Thymus (tissue), 11 donors: ENCODE data around the gene CD164. TPM values are rescaled to one million over a fixed set of nuclear protein-coding genes. Genes with fewer than 3 reads are reported as not detected.

ENCODE experiments used
- DNase-seq, 9 donors: peaks; one replicate each; pipeline ENCODE4 v3.0.0-alpha.2; 2013; ENCODE audit warnings: low spot score in 9 of 9, low read depth in 6 of 9, missing footprints in 1 of 9
- H3K27ac ChIP-seq, 2 donors: one replicate each; pipeline ENCODE4 v1.5.1; 2013; ENCODE audit warnings: control low read depth in 1 of 2, low read depth in 1 of 2, low read length in 1 of 2, mild to moderate bottlenecking in 1 of 2, moderate library complexity in 1 of 2
- H3K27me3 ChIP-seq, 2 donors: one replicate each; pipeline ENCODE4 v1.5.1; 2013; ENCODE audit warnings: low read length in 1 of 2; ENCODE audit not compliant: control insufficient read depth in 2 of 2, insufficient read depth in 1 of 2
- H3K36me3 ChIP-seq, 2 donors: one replicate each; pipeline ENCODE4 v1.5.1; 2013; ENCODE audit warnings: low read length in 1 of 2, mild to moderate bottlenecking in 1 of 2, moderate library complexity in 1 of 2; ENCODE audit not compliant: control insufficient read depth in 2 of 2, insufficient read depth in 2 of 2
- H3K4me1 ChIP-seq, 2 donors: one replicate each; pipeline ENCODE4 v1.5.1; 2013; ENCODE audit warnings: low read length in 2 of 2; ENCODE audit not compliant: control insufficient read depth in 2 of 2, insufficient read depth in 2 of 2
- H3K4me3 ChIP-seq, 2 donors: one replicate each; pipeline ENCODE4 v1.5.1; 2013; ENCODE audit warnings: low read length in 2 of 2, control low read depth in 1 of 2, mild to moderate bottlenecking in 1 of 2
- H3K9me3 ChIP-seq, 2 donors: one replicate each; pipeline ENCODE4 v1.5.1; 2013; ENCODE audit warnings: low read length in 1 of 2, mild to moderate bottlenecking in 1 of 2; ENCODE audit not compliant: control insufficient read depth in 2 of 2, insufficient read depth in 1 of 2
- WGBS: extraction: QIAGEN DNeasy Blood & Tissue Kit; methylation state at CpG from one replicate; pipeline ENCODE4 v1.1.7; 2013; 5-methylcytosine and 5-hydroxymethylcytosine counted together
- polyA plus RNA-seq: library from polyadenylated mRNA; stranded (reverse); fragments of 200-250 nt; gene quantifications from one replicate; pipeline ENCODE4 v1.2.3, GENCODE V29; 2013
- total RNA-seq: library from RNA; stranded (reverse); fragments of 120-200 nt; gene quantifications from one replicate; pipeline ENCODE4 v1.2.4, GENCODE V29; 2013
- donor health status: healthy.

Gene CD164
- total and polyA plus RNA-seq, 2 donors, result 207 to 234 TPM

- Histone ChIP-seq H3K36me3 (peaks cover 18 to 69% of the 10 kb centered on the region in 2 donors), H3K9me3 (peaks cover 1 to 9% of the 10 kb centered on the region in 2 donors), H3K4me3 (no peak overlapping the region), H3K4me1 (no peaks in the 10 kb centered on the region), H3K27me3 (no peaks in the 10 kb centered on the region), H3K27ac (no peak overlapping the region)
- WGBS, result 98% methylated on average over 3 of the region's 3 CpGs
- DNase-seq, result no peak
Observed at GRCh38 chr6:109356237-109356636, 26.0 kb downstream of the CD164 start.

GRCh38 chr6:109351231-109352130 is 30.8 kb downstream of the CD164 start:
- Histone ChIP-seq H3K4me1 (peaks cover 0 to 4% of the 10 kb centered on the region in 2 donors), H3K4me3 (no peak overlapping the region), H3K9me3 (peaks cover 0 to 5% of the 10 kb centered on the region in 2 donors), H3K36me3 (peaks cover 3 to 25% of the 10 kb centered on the region in 2 donors), H3K27me3 (no peaks in the 10 kb centered on the region), H3K27ac (no peak overlapping the region)
- 97% methylated on average over 5 of the region's 5 CpGs for WGBS
- DNase-seq, result no peak

GRCh38 chr6:109349419-109349987 is 32.8 kb downstream of the CD164 start:
- Histone ChIP-seq H3K27me3 (no peaks in the 10 kb centered on the region), H3K9me3 (no peaks in the 10 kb centered on the region), H3K36me3 (peaks cover 0 to 13% of the 10 kb centered on the region in 2 donors), H3K4me3 (no peak overlapping the region), H3K27ac (no peak overlapping the region), H3K4me1 (peaks cover 0 to 4% of the 10 kb centered on the region in 2 donors)
- DNase-seq, result no peak
- WGBS, result 73% methylated on average over 3 of the region's 3 CpGs

DNA sequence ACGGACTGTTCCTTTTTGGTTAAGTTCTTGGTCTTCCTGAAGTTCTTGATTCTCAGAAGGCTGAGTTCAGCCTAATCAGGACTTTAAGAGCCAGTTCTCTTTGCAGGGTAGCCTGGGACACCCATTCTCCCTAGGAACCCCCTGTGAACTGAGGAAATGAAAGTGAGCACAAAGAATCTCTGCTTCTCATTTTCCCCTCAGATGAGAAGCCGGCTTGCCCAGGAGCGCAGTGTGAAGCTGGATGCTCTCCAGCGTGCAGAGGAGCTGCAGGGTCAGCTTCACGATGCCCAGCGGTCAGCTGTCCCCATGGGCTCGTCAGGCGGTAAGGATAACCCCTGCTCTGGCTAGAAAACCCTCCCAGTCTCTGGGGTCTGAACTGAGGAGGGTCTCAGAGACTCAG is 34.0 kb downstream of the CD164 start:
- 96% methylated on average over 8 of the region's 8 CpGs for whole genome bisulfite sequencing
- no peak for DNase-seq
- peaks cover 0 to 6% of the 10 kb centered on the region in 2 donors for H3K36me3 ChIP-seq
- no peak overlapping the region for H3K4me3 ChIP-seq
- no peaks in the 10 kb centered on the region for H3K27me3 ChIP-seq
- H3K27ac ChIP-seq, result no peak overlapping the region
- peaks cover 0 to 4% of the 10 kb centered on the region in 2 donors for H3K4me1 ChIP-seq
- H3K9me3 ChIP-seq, result no peaks in the 10 kb centered on the region

- Histone ChIP-seq H3K36me3 (peaks cover 0 to 6% of the 10 kb centered on the region in 2 donors), H3K27ac (no peak overlapping the region), H3K4me3 (no peak overlapping the region), H3K27me3 (no peaks in the 10 kb centered on the region), H3K4me1 (peaks cover 0 to 4% of the 10 kb centered on the region in 2 donors), H3K9me3 (no peaks in the 10 kb centered on the region)
- 94% methylated on average over 3 of the region's 3 CpGs for WGBS
- no peak for DNase-seq
Observed at GRCh38 chr6:109347779-109348178, 34.5 kb downstream of the CD164 start.

DNA sequence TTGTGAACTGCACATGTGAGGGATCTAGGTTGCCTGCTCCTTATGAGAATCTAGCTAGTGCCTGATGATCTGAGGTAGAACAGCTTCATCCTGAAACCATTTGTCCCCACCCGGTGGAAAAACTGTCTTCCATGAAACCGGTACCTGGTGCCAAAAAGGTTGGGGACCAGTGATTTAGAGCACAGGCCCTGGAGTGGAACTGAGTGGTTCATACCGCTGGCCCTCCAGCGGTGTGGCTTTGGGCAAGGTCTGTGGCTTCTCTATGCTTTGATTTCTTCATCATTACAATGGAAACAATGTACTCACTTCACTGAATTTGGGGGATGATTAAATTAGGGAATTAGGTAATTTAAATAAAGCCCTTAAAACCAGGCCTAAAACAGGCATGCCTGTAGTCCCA is 36.3 kb downstream of the CD164 start:
- no peak for DNase-seq
- Histone ChIP-seq H3K4me1 (peaks cover 0 to 7% of the 10 kb centered on the region in 2 donors), H3K4me3 (no peak overlapping the region), H3K36me3 (no peaks in the 10 kb centered on the region), H3K27me3 (no peaks in the 10 kb centered on the region), H3K9me3 (no peaks in the 10 kb centered on the region), H3K27ac (no peak overlapping the region)
- 96% methylated on average over 4 of the region's 4 CpGs for WGBS

GRCh38 chr6:109344226-109344625 is 38.0 kb downstream of the CD164 start:
- no peaks in the 10 kb centered on the region for H3K9me3 ChIP-seq
- 81% methylated on average over 2 of the region's 2 CpGs for WGBS
- no peaks in the 10 kb centered on the region for H3K36me3 ChIP-seq
- H3K27me3 ChIP-seq, result no peaks in the 10 kb centered on the region
- H3K4me3 ChIP-seq, result no peak overlapping the region
- H3K27ac ChIP-seq, result no peak overlapping the region
- no peak for DNase-seq
- H3K4me1 ChIP-seq, result peaks cover 0 to 10% of the 10 kb centered on the region in 2 donors

- WGBS, result 98% methylated on average over 7 of the region's 7 CpGs
- DNase-seq, result no peak
- H3K4me3 ChIP-seq, result no peak overlapping the region
Observed at GRCh38 chr6:109343518-109343917, 38.7 kb downstream of the CD164 start.

DNA sequence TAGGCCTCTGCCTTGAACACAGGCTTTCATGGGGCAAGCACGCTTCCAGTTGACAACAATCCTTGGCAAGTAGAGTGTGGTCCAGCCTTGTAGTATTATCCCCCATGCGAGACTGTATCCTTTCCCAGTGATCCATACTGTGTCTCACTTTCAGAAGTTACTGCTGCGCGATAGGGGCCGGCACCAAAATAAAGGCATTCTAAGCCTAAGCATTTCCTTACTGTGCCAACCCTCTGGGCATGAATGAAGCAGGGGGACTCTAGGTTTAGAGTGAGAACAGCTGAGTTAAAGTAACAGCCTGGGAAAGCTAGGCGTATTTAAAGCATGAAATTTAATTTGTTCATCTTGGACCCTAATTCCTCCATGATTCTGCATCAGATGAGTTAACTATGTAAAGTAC is 39.4 kb downstream of the CD164 start:
- DNase-seq, result no peak

More at GRCh38 chr6:109343518-109343917, 38.7 kb downstream of the CD164 start:
- Histone ChIP-seq H3K27me3 (no peaks in the 10 kb centered on the region), H3K4me1 (peaks cover 0 to 14% of the 10 kb centered on the region in 2 donors), H3K27ac (no peak overlapping the region), H3K9me3 (no peaks in the 10 kb centered on the region), H3K36me3 (peaks cover 0 to 2% of the 10 kb centered on the region in 2 donors)

More for the DNA sequence above, 39.4 kb downstream of the CD164 start:
- Histone ChIP-seq H3K9me3 (no peaks in the 10 kb centered on the region), H3K4me3 (no peak overlapping the region), H3K4me1 (peaks cover 0 to 14% of the 10 kb centered on the region in 2 donors), H3K27ac (no peak overlapping the region), H3K36me3 (peaks cover 0 to 2% of the 10 kb centered on the region in 2 donors), H3K27me3 (no peaks in the 10 kb centered on the region)
- WGBS, result 97% methylated on average over 6 of the region's 6 CpGs
